Measurements from ENCODE around the gene GRAMD1A.

The GRAMD1A gene

GRCh38 chr19:35066121-35066520 is 66.0 kb downstream of the GRAMD1A start:
- Histone ChIP-seq H3K4me3 (no peak overlapping the region), H3K36me3 (no peaks in the 10 kb centered on the region), H3K9me3 (replicated peaks in 1 of 11) (peaks cover 5 to 15% (median 9%) of the 10 kb centered on the region in 11 experiments; a peak in 20 of 22 replicates), H3K9ac (peak overlapping the region in 7 of 11 experiments; percentile 4 to 40 (median 15); a peak in 6 of 22 replicates), H3K27ac (peak overlapping the region in 9 of 11 experiments; percentile 36 to 77 (median 62); a peak in 17 of 22 replicates), H3K4me2 (peak overlapping the region in 4 of 11 experiments; percentile 10 to 50 (median 28); a peak in 5 of 22 replicates), H4K20me1 (no peaks in the 10 kb centered on the region), H3K4me1 (peaks cover 0 to 35% (median 12%) of the 10 kb centered on the region in 10 experiments; a peak in 11 of 20 replicates), H3K27me3 (no peaks in the 10 kb centered on the region)
- no peak for TF ChIP-seq Cebpa-rat (IDR thresholded peaks at IDR 0.05)

GRCh38 chr19:35066691-35067563 is 66.8 kb downstream of the GRAMD1A start:
- Histone ChIP-seq H4K20me1 (no peaks in the 10 kb centered on the region), H3K4me1 (peaks cover 0 to 35% (median 12%) of the 10 kb centered on the region in 10 experiments; a peak in 12 of 20 replicates), H3K27ac (peak overlapping the region in 10 of 11 experiments; percentile 20 to 77 (median 62); a peak in 17 of 22 replicates), H3K4me2 (peak overlapping the region in 10 of 11 experiments; percentile 13 to 63 (median 34); a peak in 14 of 22 replicates), H3K36me3 (no peaks in the 10 kb centered on the region), H3K4me3 (peak overlapping the region in 1 of 10 experiments; percentile 4; a peak in 3 of 20 replicates), H3K9me3 (replicated peaks in 1 of 11) (peaks cover 5 to 15% (median 9%) of the 10 kb centered on the region in 11 experiments; a peak in 20 of 22 replicates), H3K27me3 (no peaks in the 10 kb centered on the region), H3K9ac (peak overlapping the region in 7 of 11 experiments; percentile 19 to 49 (median 29); a peak in 7 of 22 replicates)
- peak in 3 of 11 experiments; percentile 11 to 45 (median 32); a peak in 3 of 22 replicates for TF ChIP-seq Cebpa-rat (IDR thresholded peaks at IDR 0.05)

GRCh38 chr19:35068941-35069634 is 69.0 kb downstream of the GRAMD1A start:
- no peaks in the 10 kb centered on the region for H4K20me1 ChIP-seq
- H3K4me1 ChIP-seq: peaks cover 0 to 52% (median 22%) of the 10 kb centered on the region in 10 experiments; a peak in 17 of 20 replicates
- H3K4me3 ChIP-seq: no peak overlapping the region
- H3K27ac ChIP-seq: no peak overlapping the region
- H3K9ac ChIP-seq: no peak overlapping the region
- H3K27me3 ChIP-seq: peaks cover 0 to 11% (median 0%) of the 10 kb centered on the region in 11 experiments; a peak in 4 of 22 replicates
- 0 out of 22 replicates have a peak overlapping the region, but pooled peaks of 1 of the 11 experiments have one; percentile 0 for H3K4me2 ChIP-seq
- no peak for TF ChIP-seq Cebpa-rat (IDR thresholded peaks at IDR 0.05)
- H3K9me3 ChIP-seq (replicated peaks in 1 of 11): peaks cover 5 to 15% (median 9%) of the 10 kb centered on the region in 11 experiments; a peak in 20 of 22 replicates
- H3K36me3 ChIP-seq: no peaks in the 10 kb centered on the region

GRCh38 chr19:35069696-35070095 is 69.6 kb downstream of the GRAMD1A start:
- H3K4me1 ChIP-seq: peaks cover 0 to 58% (median 28%) of the 10 kb centered on the region in 10 experiments; a peak in 17 of 20 replicates
- 0 out of 22 replicates have a peak overlapping the region, but pooled peaks of 1 of the 11 experiments have one; percentile 0 for H3K4me2 ChIP-seq
- H3K36me3 ChIP-seq: no peaks in the 10 kb centered on the region
- no peak for TF ChIP-seq Cebpa-rat (IDR thresholded peaks at IDR 0.05)
- no peak overlapping the region for H3K9ac ChIP-seq
- H3K27me3 ChIP-seq: peaks cover 0 to 17% (median 0%) of the 10 kb centered on the region in 11 experiments; a peak in 6 of 22 replicates
- H3K27ac ChIP-seq: no peak overlapping the region
- peaks cover 5 to 15% (median 9%) of the 10 kb centered on the region in 11 experiments; a peak in 20 of 22 replicates for H3K9me3 ChIP-seq (replicated peaks in 1 of 11)
- H3K4me3 ChIP-seq: no peak overlapping the region
- H4K20me1 ChIP-seq: no peaks in the 10 kb centered on the region

GRCh38 chr19:35070471-35070870 is 70.3 kb downstream of the GRAMD1A start:
- Histone ChIP-seq H3K9me3 (replicated peaks in 1 of 11) (peaks cover 5 to 15% (median 9%) of the 10 kb centered on the region in 11 experiments; a peak in 20 of 22 replicates), H3K4me3 (no peak overlapping the region), H3K27me3 (peaks cover 0 to 25% (median 0%) of the 10 kb centered on the region in 11 experiments; a peak in 8 of 22 replicates), H3K27ac (no peak overlapping the region), H4K20me1 (no peaks in the 10 kb centered on the region), H3K36me3 (no peaks in the 10 kb centered on the region), H3K4me1 (peaks cover 0 to 66% (median 35%) of the 10 kb centered on the region in 10 experiments; a peak in 17 of 20 replicates), H3K9ac (no peak overlapping the region), H3K4me2 (no peak overlapping the region)
- TF ChIP-seq Cebpa-rat (IDR thresholded peaks at IDR 0.05): no peak

GRCh38 chr19:35073516-35073915 is 73.4 kb downstream of the GRAMD1A start:
- no peaks in the 10 kb centered on the region for H3K36me3 ChIP-seq
- peaks cover 0 to 43% (median 0%) of the 10 kb centered on the region in 11 experiments; a peak in 8 of 22 replicates for H3K27me3 ChIP-seq
- no peak overlapping the region for H3K27ac ChIP-seq
- peak overlapping the region in 2 of 11 experiments; percentile 8 to 31; a peak in 1 of 22 replicates for H3K9ac ChIP-seq
- no peak overlapping the region for H3K4me3 ChIP-seq
- H4K20me1 ChIP-seq: no peaks in the 10 kb centered on the region
- peak overlapping the region in 8 of 11 experiments; percentile 56 to 98 (median 89); a peak in 15 of 22 replicates for H3K4me2 ChIP-seq
- H3K9me3 ChIP-seq (replicated peaks in 1 of 11): peaks cover 5 to 10% (median 8%) of the 10 kb centered on the region in 11 experiments; a peak in 20 of 22 replicates
- peaks cover 0 to 75% (median 52%) of the 10 kb centered on the region in 10 experiments; a peak in 18 of 20 replicates for H3K4me1 ChIP-seq
- TF ChIP-seq Cebpa-rat (IDR thresholded peaks at IDR 0.05): no peak

GRCh38 chr19:35073941-35074340 is 73.8 kb downstream of the GRAMD1A start:
- H3K4me2 ChIP-seq: peak overlapping the region in 9 of 11 experiments; percentile 34 to 98 (median 87); a peak in 17 of 22 replicates

More at GRCh38 chr19:35073941-35074340, 73.8 kb downstream of the GRAMD1A start:
- Histone ChIP-seq H3K4me3 (peak overlapping the region in 1 of 10 experiments; percentile 20; a peak in 1 of 20 replicates), H4K20me1 (no peaks in the 10 kb centered on the region), H3K27me3 (peaks cover 0 to 43% (median 0%) of the 10 kb centered on the region in 11 experiments; a peak in 8 of 22 replicates), H3K4me1 (peaks cover 0 to 77% (median 52%) of the 10 kb centered on the region in 10 experiments; a peak in 18 of 20 replicates), H3K36me3 (no peaks in the 10 kb centered on the region), H3K27ac (peak overlapping the region in 1 of 11 experiments; percentile 1; a peak in 1 of 22 replicates), H3K9ac (peak overlapping the region in 3 of 11 experiments; percentile 3 to 31 (median 8); a peak in 5 of 22 replicates), H3K9me3 (replicated peaks in 1 of 11) (peaks cover 5 to 10% (median 8%) of the 10 kb centered on the region in 11 experiments; a peak in 20 of 22 replicates)
- no peak for TF ChIP-seq Cebpa-rat (IDR thresholded peaks at IDR 0.05)

Measured in BLaER1 treated with 17β-estradiol and CSF1 and Interleukin-3, amounts not matched to agents 10 nM and 100 nM (cell line).